ENCODE measurements around the gene GPC1. TPM values are rescaled to one million over a fixed set of nuclear protein-coding genes. Genes with fewer than 3 reads are reported as not detected.

GPC1 gene
- polyA plus RNA-seq, 1 of the 3 experiments (the other 2 are of a cell fraction) = 65.5 TPM

DNA sequence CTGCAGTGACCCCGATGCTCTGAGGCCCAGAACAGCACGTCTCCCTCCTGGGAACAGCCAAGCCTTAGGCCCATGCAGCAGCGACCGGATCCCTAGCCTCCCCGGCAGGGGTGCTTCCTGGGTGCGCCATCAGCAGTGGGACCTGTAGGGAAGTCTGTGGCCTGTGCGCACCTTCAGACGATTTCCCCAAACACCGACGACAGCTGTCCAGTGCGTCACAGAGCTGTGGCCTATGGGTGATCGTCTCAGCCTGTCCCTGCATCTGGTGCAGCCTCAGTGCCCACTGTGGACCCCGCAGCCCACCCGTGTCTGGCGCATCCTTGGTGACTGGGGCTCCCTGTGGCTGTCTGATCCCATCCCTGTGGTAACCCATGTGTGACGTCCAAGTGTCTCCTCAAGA lies 9.0 kb downstream of the GPC1 start:
- TF ChIP-seq YY1 (IDR thresholded peaks at IDR 0.05; ENCODE audit: low read depth) (no peak), EZH2phosphoT487 (IDR thresholded peaks at IDR 0.05; ENCODE audit: borderline replicate concordance, low read depth) (no peak), TAF1 (IDR thresholded peaks at IDR 0.05; ENCODE audit: borderline replicate concordance, low read depth, low read length) (no peak), SMC3 (IDR thresholded peaks at IDR 0.05; ENCODE audit: low read depth, low read length) (no peak), RFX5 (IDR thresholded peaks at IDR 0.05; ENCODE audit: low read length) (no peak), RAD21 (IDR thresholded peaks at IDR 0.05; ENCODE audit: low read length) (no peak), EP300 (IDR thresholded peaks at IDR 0.05; ENCODE audit: borderline replicate concordance in 1 of 2, low read depth in 1 of 2, low read length in 1 of 2) (no peak), SIN3A (IDR thresholded peaks at IDR 0.05; ENCODE audit: borderline replicate concordance, low read depth, low read length) (no peak), FOXM1 (IDR thresholded peaks at IDR 0.05; ENCODE audit: low read depth) (no peak), JUND (IDR thresholded peaks at IDR 0.05) (no peak), GABPA (IDR thresholded peaks at IDR 0.05; ENCODE audit: low read depth) (no peak), RCOR1 (IDR thresholded peaks at IDR 0.05; ENCODE audit: low read length) (no peak)
- TF ChIP-seq, protein P1, sequence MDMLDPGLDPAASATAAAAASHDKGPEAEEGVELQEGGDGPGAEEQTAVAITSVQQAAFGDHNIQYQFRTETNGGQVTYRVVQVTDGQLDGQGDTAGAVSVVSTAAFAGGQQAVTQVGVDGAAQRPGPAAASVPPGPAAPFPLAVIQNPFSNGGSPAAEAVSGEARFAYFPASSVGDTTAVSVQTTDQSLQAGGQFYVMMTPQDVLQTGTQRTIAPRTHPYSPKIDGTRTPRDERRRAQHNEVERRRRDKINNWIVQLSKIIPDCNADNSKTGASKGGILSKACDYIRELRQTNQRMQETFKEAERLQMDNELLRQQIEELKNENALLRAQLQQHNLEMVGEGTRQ (IDR thresholded peaks at IDR 0.05; ENCODE audit: borderline replicate concordance, low read depth, low read length) = no peak
- TF ChIP-seq, protein P2, sequence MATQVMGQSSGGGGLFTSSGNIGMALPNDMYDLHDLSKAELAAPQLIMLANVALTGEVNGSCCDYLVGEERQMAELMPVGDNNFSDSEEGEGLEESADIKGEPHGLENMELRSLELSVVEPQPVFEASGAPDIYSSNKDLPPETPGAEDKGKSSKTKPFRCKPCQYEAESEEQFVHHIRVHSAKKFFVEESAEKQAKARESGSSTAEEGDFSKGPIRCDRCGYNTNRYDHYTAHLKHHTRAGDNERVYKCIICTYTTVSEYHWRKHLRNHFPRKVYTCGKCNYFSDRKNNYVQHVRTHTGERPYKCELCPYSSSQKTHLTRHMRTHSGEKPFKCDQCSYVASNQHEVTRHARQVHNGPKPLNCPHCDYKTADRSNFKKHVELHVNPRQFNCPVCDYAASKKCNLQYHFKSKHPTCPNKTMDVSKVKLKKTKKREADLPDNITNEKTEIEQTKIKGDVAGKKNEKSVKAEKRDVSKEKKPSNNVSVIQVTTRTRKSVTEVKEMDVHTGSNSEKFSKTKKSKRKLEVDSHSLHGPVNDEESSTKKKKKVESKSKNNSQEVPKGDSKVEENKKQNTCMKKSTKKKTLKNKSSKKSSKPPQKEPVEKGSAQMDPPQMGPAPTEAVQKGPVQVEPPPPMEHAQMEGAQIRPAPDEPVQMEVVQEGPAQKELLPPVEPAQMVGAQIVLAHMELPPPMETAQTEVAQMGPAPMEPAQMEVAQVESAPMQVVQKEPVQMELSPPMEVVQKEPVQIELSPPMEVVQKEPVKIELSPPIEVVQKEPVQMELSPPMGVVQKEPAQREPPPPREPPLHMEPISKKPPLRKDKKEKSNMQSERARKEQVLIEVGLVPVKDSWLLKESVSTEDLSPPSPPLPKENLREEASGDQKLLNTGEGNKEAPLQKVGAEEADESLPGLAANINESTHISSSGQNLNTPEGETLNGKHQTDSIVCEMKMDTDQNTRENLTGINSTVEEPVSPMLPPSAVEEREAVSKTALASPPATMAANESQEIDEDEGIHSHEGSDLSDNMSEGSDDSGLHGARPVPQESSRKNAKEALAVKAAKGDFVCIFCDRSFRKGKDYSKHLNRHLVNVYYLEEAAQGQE (IDR thresholded peaks at IDR 0.05; ENCODE audit: low read depth, low read length) = no peak
- TF ChIP-seq, protein P3, sequence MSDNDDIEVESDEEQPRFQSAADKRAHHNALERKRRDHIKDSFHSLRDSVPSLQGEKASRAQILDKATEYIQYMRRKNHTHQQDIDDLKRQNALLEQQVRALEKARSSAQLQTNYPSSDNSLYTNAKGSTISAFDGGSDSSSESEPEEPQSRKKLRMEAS (IDR thresholded peaks at IDR 0.05; ENCODE audit: low read depth) = no peak
- TF ChIP-seq, protein P4, sequence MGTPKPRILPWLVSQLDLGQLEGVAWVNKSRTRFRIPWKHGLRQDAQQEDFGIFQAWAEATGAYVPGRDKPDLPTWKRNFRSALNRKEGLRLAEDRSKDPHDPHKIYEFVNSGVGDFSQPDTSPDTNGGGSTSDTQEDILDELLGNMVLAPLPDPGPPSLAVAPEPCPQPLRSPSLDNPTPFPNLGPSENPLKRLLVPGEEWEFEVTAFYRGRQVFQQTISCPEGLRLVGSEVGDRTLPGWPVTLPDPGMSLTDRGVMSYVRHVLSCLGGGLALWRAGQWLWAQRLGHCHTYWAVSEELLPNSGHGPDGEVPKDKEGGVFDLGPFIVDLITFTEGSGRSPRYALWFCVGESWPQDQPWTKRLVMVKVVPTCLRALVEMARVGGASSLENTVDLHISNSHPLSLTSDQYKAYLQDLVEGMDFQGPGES (IDR thresholded peaks at IDR 0.05; ENCODE audit: low read depth, low read length) = no peak
- no peaks in the 10 kb centered on the region for H3K27me3 ChIP-seq (ENCODE audit: insufficient read depth)
- no peaks in the 10 kb centered on the region for H3K9me3 ChIP-seq
- ChIA-PET CTCF (interaction anchor here (1.0 to 1.4 kb wide), 3 partner anchors 212 to 296 kb away, joined by 3 to 5 read pairs (median 3); no protein-coding TSS in a partner anchor), POLR2A (interaction anchor here (0.6 kb wide), 1 partner anchor 131 kb away, joined by 3 read pairs; no protein-coding TSS in a partner anchor)
- H3K9ac ChIP-seq = no peak overlapping the region
- WGBS (ENCODE audit: low lambda C conversion rate) = 82% methylated on average over 2 of the region's 16 CpGs
- H3K9me2 ChIP-seq = no peaks in the 10 kb centered on the region
- H3K4me2 ChIP-seq = no peak overlapping the region
- H2AFZ ChIP-seq (ENCODE audit: low read depth) = no peak overlapping the region
- H4K20me1 ChIP-seq (ENCODE audit: insufficient read depth) = peaks cover 74% of the 10 kb centered on the region
- no peaks in the 10 kb centered on the region for H3K4me1 ChIP-seq (ENCODE audit: control insufficient read depth in 1 of 2, insufficient read depth in 2 of 2, low read depth in 1 of 2, low read length in 1 of 2)
- H3K27ac ChIP-seq (ENCODE audit: low read depth in 2 of 2, low read length in 1 of 2) = no peak overlapping the region
- H3K79me2 ChIP-seq (ENCODE audit: insufficient read depth) = peaks cover 18% of the 10 kb centered on the region; the same call in 1 of the 2 replicates
- no peak overlapping the region for H3K4me3 ChIP-seq (ENCODE audit: low read depth in 2 of 2, low read length in 1 of 2)
- H3K36me3 ChIP-seq (replicated peaks in 1 of 2; ENCODE audit: control insufficient read depth in 1 of 2, insufficient read depth in 2 of 2, low read length in 1 of 2) = no peaks in the 10 kb centered on the region
- no peaks in the 10 kb centered on the region for H3F3A ChIP-seq (replicated peaks; ENCODE audit: insufficient read depth)
- no peak for DNase-seq

Measured in SK-N-SH (cell line).